ENCODE measurements around the gene PLA2G6. TPM values are rescaled to one million over a fixed set of nuclear protein-coding genes. Genes with fewer than 3 reads are reported as not detected.

PLA2G6 gene
- total RNA-seq, 1 donor from 2014 or later = 13.5 TPM

DNA sequence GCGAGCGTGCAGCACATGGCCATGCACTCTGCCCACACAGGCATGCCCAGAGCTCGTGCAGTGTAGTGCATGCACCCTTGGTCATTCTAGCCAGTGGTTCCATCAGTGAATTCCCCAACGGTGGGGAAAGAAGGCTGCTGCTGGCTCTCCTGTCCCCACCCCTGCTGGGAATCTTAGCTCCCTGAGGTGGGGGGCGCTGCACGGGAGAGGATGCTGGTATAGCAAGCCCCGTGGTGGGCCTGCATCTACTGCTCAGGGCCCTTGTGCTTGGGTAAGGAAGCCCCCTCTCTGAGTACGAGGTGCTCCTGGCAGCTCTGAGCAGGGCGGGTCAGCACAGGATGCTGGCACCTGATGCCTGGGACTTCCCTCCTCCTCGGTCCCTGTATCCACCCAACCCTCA lies 52.6 kb downstream of the PLA2G6 start:
- no peak overlapping the region for H3K4me3 ChIP-seq (ENCODE audit: low read depth, low read length)
- TF ChIP-seq, protein P1, sequence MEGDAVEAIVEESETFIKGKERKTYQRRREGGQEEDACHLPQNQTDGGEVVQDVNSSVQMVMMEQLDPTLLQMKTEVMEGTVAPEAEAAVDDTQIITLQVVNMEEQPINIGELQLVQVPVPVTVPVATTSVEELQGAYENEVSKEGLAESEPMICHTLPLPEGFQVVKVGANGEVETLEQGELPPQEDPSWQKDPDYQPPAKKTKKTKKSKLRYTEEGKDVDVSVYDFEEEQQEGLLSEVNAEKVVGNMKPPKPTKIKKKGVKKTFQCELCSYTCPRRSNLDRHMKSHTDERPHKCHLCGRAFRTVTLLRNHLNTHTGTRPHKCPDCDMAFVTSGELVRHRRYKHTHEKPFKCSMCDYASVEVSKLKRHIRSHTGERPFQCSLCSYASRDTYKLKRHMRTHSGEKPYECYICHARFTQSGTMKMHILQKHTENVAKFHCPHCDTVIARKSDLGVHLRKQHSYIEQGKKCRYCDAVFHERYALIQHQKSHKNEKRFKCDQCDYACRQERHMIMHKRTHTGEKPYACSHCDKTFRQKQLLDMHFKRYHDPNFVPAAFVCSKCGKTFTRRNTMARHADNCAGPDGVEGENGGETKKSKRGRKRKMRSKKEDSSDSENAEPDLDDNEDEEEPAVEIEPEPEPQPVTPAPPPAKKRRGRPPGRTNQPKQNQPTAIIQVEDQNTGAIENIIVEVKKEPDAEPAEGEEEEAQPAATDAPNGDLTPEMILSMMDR (conservative IDR thresholded peaks at IDR 0.05; ENCODE audit: low read depth, low read length) = no peak
- DNase-seq (ENCODE audit: low read depth) = no peak

DNA sequence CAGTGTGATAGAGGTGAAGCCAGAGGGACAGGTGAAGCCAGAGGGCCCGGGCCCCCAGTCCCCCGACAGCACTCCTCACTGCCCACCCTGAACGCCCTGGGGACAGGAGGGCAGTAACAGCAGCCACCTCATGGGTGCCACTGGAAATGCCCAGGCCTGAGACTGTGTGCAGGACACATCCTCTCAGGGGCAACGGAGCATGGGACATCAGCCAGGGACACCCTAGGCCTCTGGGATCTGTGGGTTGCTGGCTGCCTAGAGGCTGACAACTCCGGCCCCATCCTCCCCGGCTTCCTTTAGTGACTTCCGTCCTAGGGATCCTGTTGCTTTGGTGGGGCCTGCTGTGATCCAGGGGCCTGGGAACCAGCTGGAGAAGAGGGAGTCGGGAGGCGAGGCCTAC lies 53.8 kb downstream of the PLA2G6 start:
- DNase-seq (ENCODE audit: low read depth) = no peak
- no peak overlapping the region for H3K4me3 ChIP-seq (ENCODE audit: low read depth, low read length)
- TF ChIP-seq, protein P1 (conservative IDR thresholded peaks at IDR 0.05; ENCODE audit: low read depth, low read length) = no peak

DNA sequence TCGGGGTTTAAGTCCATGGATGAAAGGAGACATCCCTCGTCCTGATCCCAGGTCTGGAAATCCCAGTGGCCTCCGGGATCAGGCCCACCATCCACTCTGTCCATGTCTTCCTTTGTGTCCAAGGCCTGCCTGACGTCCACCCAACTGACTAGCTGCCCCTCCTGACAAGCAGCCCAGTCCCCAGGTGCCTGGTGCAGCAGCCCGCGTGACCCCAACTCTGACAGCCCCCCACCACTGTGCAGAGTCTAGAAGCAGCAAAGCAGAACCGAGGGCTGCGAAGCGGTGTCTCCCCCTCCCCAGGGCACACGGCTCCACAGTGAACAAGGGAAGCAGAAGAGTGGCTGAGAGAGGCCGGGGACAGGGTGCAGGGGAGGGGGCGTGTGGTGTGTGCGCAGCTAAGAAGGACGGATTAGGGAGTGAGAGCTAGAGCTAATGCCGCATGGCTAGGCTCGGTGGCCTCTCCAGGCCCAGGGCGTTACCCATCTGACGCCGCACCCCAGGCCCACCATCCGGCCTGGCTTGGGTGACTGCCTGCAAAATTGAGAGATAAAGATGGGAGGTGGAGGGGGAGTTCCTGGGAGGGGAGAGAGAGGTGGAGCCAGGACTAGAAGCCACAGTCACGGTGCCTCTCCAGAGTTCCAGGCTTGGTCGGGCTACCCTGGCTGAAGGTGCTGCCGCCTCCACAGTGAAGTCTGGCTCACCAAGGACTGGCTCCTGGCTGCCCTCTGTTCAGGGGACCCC lies 54.5 kb downstream of the PLA2G6 start:
- TF ChIP-seq, protein P1 (conservative IDR thresholded peaks at IDR 0.05; ENCODE audit: low read depth, low read length) = no peak
- no peak overlapping the region for H3K4me3 ChIP-seq (ENCODE audit: low read depth, low read length)
- DNase-seq (ENCODE audit: low read depth) = no peak

DNA sequence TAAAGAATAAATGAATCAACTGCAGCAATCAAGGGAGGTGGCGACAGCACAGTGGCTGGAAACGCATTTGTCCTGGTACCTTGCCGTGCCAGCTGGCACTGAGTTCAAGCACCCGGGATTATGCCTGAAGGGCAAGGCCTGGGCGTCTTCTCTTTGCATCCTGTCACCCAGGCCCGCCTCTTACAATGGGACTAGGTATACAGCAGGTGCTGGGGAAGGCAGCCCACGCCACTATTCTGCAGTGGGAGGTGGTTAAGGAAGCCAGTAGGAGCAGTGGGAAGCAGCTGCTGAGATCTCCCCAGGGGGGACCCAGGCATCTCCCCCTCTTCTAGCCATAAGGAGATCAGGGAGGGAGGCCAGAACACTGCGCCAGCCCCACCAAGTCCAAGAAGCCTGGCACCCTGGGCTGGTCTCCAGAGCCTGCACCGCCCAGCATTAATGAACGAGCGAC lies 55.9 kb downstream of the PLA2G6 start:
- no peak overlapping the region for H3K4me3 ChIP-seq (ENCODE audit: low read depth, low read length)
- no peak for DNase-seq (ENCODE audit: low read depth)
- TF ChIP-seq, protein P1 (conservative IDR thresholded peaks at IDR 0.05; ENCODE audit: low read depth, low read length) = no peak

DNA sequence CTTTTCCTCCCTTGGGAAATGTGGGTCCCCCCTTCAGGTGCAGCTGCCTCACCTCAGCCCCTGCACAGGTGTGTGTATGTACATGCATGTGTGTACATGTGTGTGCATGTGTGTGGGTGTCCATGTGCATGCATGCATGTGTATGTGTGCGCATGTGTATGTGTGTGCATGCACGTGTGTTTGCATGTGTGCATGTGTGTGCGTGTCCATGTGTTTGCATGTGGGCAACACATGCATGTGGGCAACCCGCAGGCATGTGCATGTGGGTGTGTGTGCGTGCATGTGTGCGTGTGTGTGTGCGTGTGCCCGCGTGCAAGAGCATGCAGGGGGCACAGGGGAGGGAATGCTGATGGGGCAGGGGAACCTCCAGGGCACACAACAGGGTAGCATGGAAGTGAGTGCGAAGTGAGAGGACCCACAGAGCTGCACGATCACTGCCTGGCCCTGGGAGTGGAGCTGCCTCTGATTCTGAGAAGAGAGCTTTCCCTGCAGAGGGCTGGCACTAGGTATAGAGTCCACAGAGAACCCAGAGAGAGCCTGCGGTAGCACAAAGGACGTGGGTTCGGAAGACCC lies 56.5 kb downstream of the PLA2G6 start:
- TF ChIP-seq, protein P1 (conservative IDR thresholded peaks at IDR 0.05; ENCODE audit: low read depth, low read length) = no peak
- no peak overlapping the region for H3K4me3 ChIP-seq (ENCODE audit: low read depth, low read length)
- DNase-seq (ENCODE audit: low read depth) = no peak

DNA sequence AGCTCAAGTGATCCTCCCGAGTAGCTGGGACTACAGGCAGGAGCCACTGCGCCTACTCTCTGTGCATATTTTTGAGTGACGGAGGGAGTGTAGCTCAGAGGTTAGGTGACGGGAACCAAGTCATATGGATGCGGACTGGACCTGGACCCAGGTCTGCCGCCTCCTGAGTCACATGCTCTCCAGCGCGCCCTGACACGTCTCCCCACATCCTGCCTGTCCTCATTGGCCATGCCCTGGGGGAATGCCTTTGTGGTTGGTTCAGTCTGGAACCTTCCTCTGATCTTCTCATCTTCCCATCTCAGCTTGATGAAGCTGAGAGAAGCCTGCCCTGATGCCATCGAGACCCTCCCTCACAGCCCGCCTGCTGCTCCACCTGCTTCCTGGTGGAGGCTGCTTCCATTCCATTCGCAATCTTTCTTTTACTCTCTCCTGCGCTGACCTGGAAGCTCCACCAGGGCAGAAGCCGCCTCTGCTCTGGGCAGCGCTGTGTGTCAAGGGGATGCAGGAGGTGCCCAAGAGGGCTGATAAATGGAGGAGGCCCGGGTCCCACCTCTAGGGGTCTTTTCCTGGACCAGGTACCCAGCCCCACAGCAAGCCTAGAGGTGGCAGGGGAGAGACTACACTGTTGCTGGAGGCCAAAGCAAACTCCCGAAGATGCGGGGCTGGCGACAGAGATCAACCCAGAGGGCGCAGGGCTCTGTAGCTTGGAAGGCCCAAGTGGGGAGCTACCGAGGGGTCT lies 57.2 kb downstream of the PLA2G6 start:
- TF ChIP-seq, protein P1 (conservative IDR thresholded peaks at IDR 0.05; ENCODE audit: low read depth, low read length) = peak; percentile 7
- no peak for DNase-seq (ENCODE audit: low read depth)
- H3K4me3 ChIP-seq (ENCODE audit: low read depth, low read length) = no peak overlapping the region
